ENCODE results near the gene ANGEL2.

ANGEL2 gene

GRCh38 chr1:212950243-212951125, 65.2 kb downstream of the ANGEL2 start, which contains the start of gene VASH2:
Gene VASH2, plus strand, starts transcription at chr1:212950541. Its CDS starts 1,002 bp downstream, at chr1:212951543.
- peak; percentile 60 for DNase-seq

- DNase-seq = no peak
Observed at GRCh38 chr1:212949771-212950170, 65.9 kb downstream of the ANGEL2 start.

- DNase-seq = no peak
Observed at GRCh38 chr1:212946872-212947271, 68.8 kb downstream of the ANGEL2 start.

GRCh38 chr1:212945463-212946160, 70.1 kb downstream of the ANGEL2 start:
- peak; percentile 22 for DNase-seq

- DNase-seq = no peak
Observed at GRCh38 chr1:212945056-212945455, 70.6 kb downstream of the ANGEL2 start.

GRCh38 chr1:212944229-212944901, 71.3 kb downstream of the ANGEL2 start:
- no peak for DNase-seq

GRCh38 chr1:212943393-212943710, 72.3 kb downstream of the ANGEL2 start:
- DNase-seq = no peak

- DNase-seq = no peak
Observed at GRCh38 chr1:212942679-212943392, 72.8 kb downstream of the ANGEL2 start.

Measured in DMS 273 treated with DMSO at 0.1 percent for 48 hours (cell line).